K562 treated with DMSO at 1 percent for 24 hours (cell line): ENCODE data around the gene CAPN14. TPM values are rescaled to one million over a fixed set of nuclear protein-coding genes. Genes with fewer than 3 reads are reported as not detected.

Source experiments
- total RNA-seq: library from RNA; unstranded; fragments of 300-600 nt; gene quantifications from 2 replicates; pipeline ENCODE4 v1.2.3, GENCODE V29; 2022; ENCODE audit warnings: low read depth; ENCODE audit not compliant: insufficient read depth

The CAPN14 gene
- not detected in 2 replicates for total RNA-seq

GRCh38 chr2:31217465-31218200 lies at the start of gene CAPN14:
TSS of gene CAPN14 (minus strand) at chr2:31217515. CDS start at chr2:31205447, 12,068 bp downstream.

GRCh38 chr2:31233741-31234682 lies 16.7 kb upstream of the CAPN14 start, which contains the start of gene EHD3:
TSS of gene EHD3 (plus strand) at chr2:31234152. CDS start at chr2:31234622, 470 bp downstream.

GRCh38 chr2:31138037-31138962 lies 79.0 kb downstream of the CAPN14 start, which contains the start of gene GALNT14:
TSS of gene GALNT14 (minus strand) at chr2:31138440. CDS start at chr2:31138086, 354 bp downstream.

Other genes starting within 250 kb of the CAPN14 start
- not detected in 2 replicates for gene GALNT14, start 79.1 kb downstream of the CAPN14 start, total RNA-seq
- 0.32 and 0.57 TPM in 2 replicates for gene EHD3, start 16.6 kb upstream of the CAPN14 start, total RNA-seq
- not detected in 2 replicates for gene XDH, start 197.2 kb upstream of the CAPN14 start, total RNA-seq